Neural cell (in vitro differentiated cells): ENCODE measurements around the gene RFC4.

Experiments used
- CTCF ChIP-seq: fragments of 450-650 bp; IDR thresholded peaks from 2 replicates; pipeline ENCODE4 v1.5.1; 2014; ENCODE audit warnings: antibody characterized with exemption, mild to moderate bottlenecking, moderate library complexity; ENCODE audit not compliant: poor library complexity, severe bottlenecking
- EP300 ChIP-seq: fragments of 450-650 bp; conservative IDR thresholded peaks from 2 replicates; pipeline ENCODE4 v1.6.1; 2014; ENCODE audit warnings: antibody characterized with exemption, mild to moderate bottlenecking, moderate library complexity; ENCODE audit not compliant: poor library complexity, severe bottlenecking
- POLR2AphosphoS5 ChIP-seq: IDR thresholded peaks from 2 replicates; pipeline ENCODE4 v1.6.1; 2012
- RAD21 ChIP-seq: fragments of 450-650 bp; conservative IDR thresholded peaks from 2 replicates; pipeline ENCODE4 v1.6.1; 2014; ENCODE audit warnings: antibody characterized with exemption, mild to moderate bottlenecking, moderate library complexity
- SMC3 ChIP-seq: fragments of 450-650 bp; conservative IDR thresholded peaks from 2 replicates; pipeline ENCODE4 v1.6.1; 2014; ENCODE audit warnings: antibody characterized with exemption, mild to moderate bottlenecking, moderate library complexity; ENCODE audit not compliant: poor library complexity

GRCh38 chr3:186852994-186853393 is 46.7 kb upstream of the RFC4 start:
- TF ChIP-seq CTCF (no peak), SMC3 (no peak), EP300 (no peak), POLR2AphosphoS5 (no peak), RAD21 (no peak)
